Measurements from ENCODE around the gene APBB2. TPM values are rescaled to one million over a fixed set of nuclear protein-coding genes. Genes with fewer than 3 reads are reported as not detected.

APBB2 gene
- total RNA-seq, 1 experiment from 2014 or later, result 80.7 TPM

DNA sequence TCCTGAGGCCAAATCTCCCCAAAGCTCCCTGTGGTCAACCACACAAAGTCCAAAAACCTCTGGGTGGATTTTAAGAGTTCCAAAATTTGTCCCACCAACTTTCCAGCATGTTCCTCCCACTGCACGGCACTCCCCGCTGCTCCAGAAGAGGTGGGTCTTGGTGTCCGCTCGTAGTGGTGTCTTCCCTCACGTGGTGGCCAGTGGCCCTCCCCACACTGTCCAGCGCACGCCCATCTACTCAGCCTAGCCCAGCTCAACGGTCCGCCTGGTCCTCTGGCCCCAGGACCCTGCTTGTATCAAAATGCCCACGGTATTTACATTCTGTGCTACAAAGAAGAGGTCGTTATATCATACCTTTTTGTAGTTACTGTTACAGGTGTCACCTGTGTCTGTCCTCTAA is 381.1 kb downstream of the APBB2 start:
- ChIA-PET CTCF (no interaction called here), POLR2A (no interaction called here)
- peaks cover 41% of the 10 kb centered on the region for H3K36me3 Mint-ChIP-seq (ENCODE audit: insufficient read depth, unreplicated experiment)
- intact Hi-C loops (cut with micrococcal nuclease; ENCODE audit: unreplicated experiment), result no loop called here
- H3K9me3 Mint-ChIP-seq (ENCODE audit: unreplicated experiment), result no peaks in the 10 kb centered on the region
- DNase-seq, result no peak
- no peaks in the 10 kb centered on the region for H3K27me3 ChIP-seq (replicated peaks; ENCODE audit: control insufficient read depth, insufficient read depth, low read length)
- H3K36me3 ChIP-seq (ENCODE audit: control insufficient read depth, insufficient read depth, low read length), result peaks cover 2% of the 10 kb centered on the region; the same call in 1 of the 2 replicates
- H3K9me3 ChIP-seq, result no peaks in the 10 kb centered on the region
- H3K4me3 Mint-ChIP-seq (ENCODE audit: unreplicated experiment), result no peak overlapping the region
- no peak overlapping the region for H3K27ac Mint-ChIP-seq (ENCODE audit: unreplicated experiment)
- TF ChIP-seq, protein P1, sequence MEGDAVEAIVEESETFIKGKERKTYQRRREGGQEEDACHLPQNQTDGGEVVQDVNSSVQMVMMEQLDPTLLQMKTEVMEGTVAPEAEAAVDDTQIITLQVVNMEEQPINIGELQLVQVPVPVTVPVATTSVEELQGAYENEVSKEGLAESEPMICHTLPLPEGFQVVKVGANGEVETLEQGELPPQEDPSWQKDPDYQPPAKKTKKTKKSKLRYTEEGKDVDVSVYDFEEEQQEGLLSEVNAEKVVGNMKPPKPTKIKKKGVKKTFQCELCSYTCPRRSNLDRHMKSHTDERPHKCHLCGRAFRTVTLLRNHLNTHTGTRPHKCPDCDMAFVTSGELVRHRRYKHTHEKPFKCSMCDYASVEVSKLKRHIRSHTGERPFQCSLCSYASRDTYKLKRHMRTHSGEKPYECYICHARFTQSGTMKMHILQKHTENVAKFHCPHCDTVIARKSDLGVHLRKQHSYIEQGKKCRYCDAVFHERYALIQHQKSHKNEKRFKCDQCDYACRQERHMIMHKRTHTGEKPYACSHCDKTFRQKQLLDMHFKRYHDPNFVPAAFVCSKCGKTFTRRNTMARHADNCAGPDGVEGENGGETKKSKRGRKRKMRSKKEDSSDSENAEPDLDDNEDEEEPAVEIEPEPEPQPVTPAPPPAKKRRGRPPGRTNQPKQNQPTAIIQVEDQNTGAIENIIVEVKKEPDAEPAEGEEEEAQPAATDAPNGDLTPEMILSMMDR (IDR thresholded peaks at IDR 0.05; ENCODE audit: insufficient read depth in 1 of 2, low read depth in 1 of 2, low read length in 1 of 2, severe bottlenecking in 1 of 2, unreplicated experiment in 1 of 2), result no peak
- no peaks in the 10 kb centered on the region for H3K27me3 Mint-ChIP-seq (ENCODE audit: insufficient read depth, unreplicated experiment)
- H3K4me3 ChIP-seq (ENCODE audit: low read depth, low read length), result no peak overlapping the region
- no peaks in the 10 kb centered on the region for H3K4me1 ChIP-seq
- BruUV-seq (replicated peaks), result no TSS peak
- peaks cover 6% of the 10 kb centered on the region for H3K4me1 Mint-ChIP-seq (ENCODE audit: low read depth, unreplicated experiment)

DNA sequence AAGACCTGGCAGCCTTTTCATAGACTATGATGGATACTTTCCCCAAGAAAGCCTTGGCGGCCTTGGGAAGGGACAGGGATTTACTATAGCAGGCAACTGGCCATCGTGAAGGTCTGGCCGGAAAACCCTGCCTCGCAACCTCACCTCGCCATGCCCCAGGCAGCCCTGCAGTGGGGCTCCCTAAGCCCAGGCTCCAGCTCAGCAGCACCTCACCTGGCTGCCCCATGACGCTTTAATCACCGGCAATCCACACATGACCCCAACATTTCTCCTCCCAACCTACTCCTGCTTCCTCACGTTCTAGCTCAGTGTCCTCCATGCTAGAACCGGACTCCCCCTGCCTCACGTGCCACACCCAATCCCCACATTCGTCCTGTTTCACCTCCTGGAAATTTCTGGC is 382.2 kb downstream of the APBB2 start:
- Histone ChIP-seq H3K4me3 (ENCODE audit: low read depth, low read length) (no peak overlapping the region), H3K4me1 (no peaks in the 10 kb centered on the region), H3K27me3 (replicated peaks; ENCODE audit: control insufficient read depth, insufficient read depth, low read length) (no peaks in the 10 kb centered on the region), H3K36me3 (ENCODE audit: control insufficient read depth, insufficient read depth, low read length) (peaks cover 3% of the 10 kb centered on the region; the same call in 1 of the 2 replicates), H3K9me3 (no peaks in the 10 kb centered on the region)
- ChIA-PET CTCF (interaction anchor here (0.9 kb wide), 1 partner anchor 9 kb away, joined by 3 read pairs; no protein-coding TSS in a partner anchor), POLR2A (no interaction called here)
- Mint-ChIP-seq H3K36me3 (ENCODE audit: insufficient read depth, unreplicated experiment) (peaks cover 45% of the 10 kb centered on the region), H3K27me3 (ENCODE audit: insufficient read depth, unreplicated experiment) (no peaks in the 10 kb centered on the region), H3K9me3 (ENCODE audit: unreplicated experiment) (no peaks in the 10 kb centered on the region), H3K4me1 (ENCODE audit: low read depth, unreplicated experiment) (peaks cover 6% of the 10 kb centered on the region), H3K4me3 (ENCODE audit: unreplicated experiment) (no peak overlapping the region), H3K27ac (ENCODE audit: unreplicated experiment) (no peak overlapping the region)
- DNase-seq, result no peak
- BruUV-seq (replicated peaks), result no TSS peak
- TF ChIP-seq, protein P1 (IDR thresholded peaks at IDR 0.05; ENCODE audit: insufficient read depth in 1 of 2, low read depth in 1 of 2, low read length in 1 of 2, severe bottlenecking in 1 of 2, unreplicated experiment in 1 of 2), result no peak
- intact Hi-C loops (cut with micrococcal nuclease; ENCODE audit: unreplicated experiment), result no loop called here

DNA sequence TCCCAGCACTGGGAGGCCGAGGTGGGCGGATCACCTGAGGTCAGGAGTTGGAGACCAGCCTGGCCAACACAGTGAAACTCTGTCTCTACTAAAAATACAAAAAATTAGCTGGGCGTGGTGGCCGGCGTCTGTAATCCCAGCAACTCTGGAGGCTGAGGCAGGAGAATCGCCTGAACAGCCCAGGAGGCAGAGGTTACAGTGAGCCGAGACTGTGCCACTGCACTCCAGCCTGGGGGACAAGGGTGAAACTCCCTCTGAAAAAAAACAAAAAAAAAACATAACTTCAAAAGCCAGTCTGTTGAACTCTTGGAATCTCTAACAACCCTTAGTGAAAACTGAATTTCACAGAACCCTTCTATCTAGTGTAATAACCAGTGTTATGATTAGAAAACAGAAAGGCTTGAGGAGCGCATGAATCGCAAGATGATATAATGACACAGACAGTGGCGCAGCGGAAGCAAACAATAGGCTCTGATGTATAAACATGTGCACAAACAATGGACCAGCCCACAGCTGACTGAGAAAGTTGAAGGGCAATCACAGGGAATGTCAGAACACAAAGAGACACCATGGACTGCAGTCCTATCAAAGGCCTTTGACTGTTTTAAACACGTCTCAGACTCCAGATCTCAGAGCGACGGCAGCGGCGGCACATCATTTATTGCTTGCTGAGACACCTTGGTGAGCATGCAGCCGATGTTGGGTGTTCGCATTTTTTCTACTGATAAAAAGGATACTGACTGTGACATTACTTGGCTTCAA is 383.0 kb downstream of the APBB2 start:
- peaks cover 6% of the 10 kb centered on the region for H3K4me1 Mint-ChIP-seq (ENCODE audit: low read depth, unreplicated experiment)
- Histone ChIP-seq H3K9me3 (no peaks in the 10 kb centered on the region), H3K36me3 (ENCODE audit: control insufficient read depth, insufficient read depth, low read length) (peaks cover 3% of the 10 kb centered on the region; the same call in 1 of the 2 replicates), H3K4me1 (no peaks in the 10 kb centered on the region), H3K27me3 (replicated peaks; ENCODE audit: control insufficient read depth, insufficient read depth, low read length) (no peaks in the 10 kb centered on the region), H3K4me3 (ENCODE audit: low read depth, low read length) (no peak overlapping the region)
- no peaks in the 10 kb centered on the region for H3K27me3 Mint-ChIP-seq (ENCODE audit: insufficient read depth, unreplicated experiment)
- no peak overlapping the region for H3K4me3 Mint-ChIP-seq (ENCODE audit: unreplicated experiment)
- H3K36me3 Mint-ChIP-seq (ENCODE audit: insufficient read depth, unreplicated experiment), result peaks cover 45% of the 10 kb centered on the region
- POLR2A ChIA-PET, result no interaction called here
- no TSS peak for BruUV-seq (replicated peaks)
- TF ChIP-seq, protein P1 (IDR thresholded peaks at IDR 0.05; ENCODE audit: insufficient read depth in 1 of 2, low read depth in 1 of 2, low read length in 1 of 2, severe bottlenecking in 1 of 2, unreplicated experiment in 1 of 2), result no peak
- CTCF ChIA-PET, result interaction anchor here (0.9 kb wide), 1 partner anchor 10 kb away, joined by 3 read pairs; no protein-coding TSS in a partner anchor
- no peak overlapping the region for H3K27ac Mint-ChIP-seq (ENCODE audit: unreplicated experiment)
- H3K9me3 Mint-ChIP-seq (ENCODE audit: unreplicated experiment), result no peaks in the 10 kb centered on the region
- intact Hi-C loops (cut with micrococcal nuclease; ENCODE audit: unreplicated experiment), result no loop called here
- no peak for DNase-seq

All from Caco-2 (cell line).